ENCODE measurements around the gene WIPF1. TPM values are rescaled to one million over a fixed set of nuclear protein-coding genes. Genes with fewer than 3 reads are reported as not detected.

The WIPF1 gene
- total and polyA plus RNA-seq, 2 experiments from 2014 or later = 20.1 to 32.7 TPM

DNA sequence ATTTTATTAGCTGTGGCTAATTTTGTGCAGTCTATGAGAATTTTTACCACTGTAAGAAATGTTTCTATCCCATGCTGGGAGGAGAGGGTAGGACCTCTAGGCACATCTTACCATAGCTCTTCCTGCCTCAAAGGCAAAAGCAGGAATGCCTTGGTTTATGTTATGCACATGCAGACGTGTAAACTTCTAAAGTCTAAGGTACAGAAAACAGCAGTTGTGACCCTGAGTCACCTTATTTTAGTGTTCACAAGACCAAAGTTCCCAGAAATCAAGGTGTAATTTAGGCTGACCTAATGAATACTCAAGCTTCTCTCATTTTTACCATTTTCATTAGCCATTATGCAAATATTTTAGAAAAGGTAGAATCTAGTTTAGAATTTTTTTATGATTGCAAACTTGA, 15.4 kb upstream of the WIPF1 start:
- H3K27ac ChIP-seq = peak overlapping the region; percentile 50
- no peak overlapping the region for H3K4me3 ChIP-seq
- peak; percentile 56 for DNase-seq (ENCODE audit: low spot score)
- no peaks in the 10 kb centered on the region for H3K9me3 ChIP-seq (ENCODE audit: low read depth)
- H4K20me1 ChIP-seq (ENCODE audit: insufficient read depth, poor library complexity, severe bottlenecking) = no peaks in the 10 kb centered on the region
- H3K27me3 ChIP-seq = no peaks in the 10 kb centered on the region
- WGBS (ENCODE audit: low lambda C conversion rate, missing lambda C conversion rate) = 21% methylated on average over 1 of the region's 1 CpG
- peak overlapping the region; percentile 28 for H3K4me2 ChIP-seq
- peaks cover 23% of the 10 kb centered on the region for H3K4me1 ChIP-seq (ENCODE audit: insufficient read depth)
- TF ChIP-seq, protein P1, sequence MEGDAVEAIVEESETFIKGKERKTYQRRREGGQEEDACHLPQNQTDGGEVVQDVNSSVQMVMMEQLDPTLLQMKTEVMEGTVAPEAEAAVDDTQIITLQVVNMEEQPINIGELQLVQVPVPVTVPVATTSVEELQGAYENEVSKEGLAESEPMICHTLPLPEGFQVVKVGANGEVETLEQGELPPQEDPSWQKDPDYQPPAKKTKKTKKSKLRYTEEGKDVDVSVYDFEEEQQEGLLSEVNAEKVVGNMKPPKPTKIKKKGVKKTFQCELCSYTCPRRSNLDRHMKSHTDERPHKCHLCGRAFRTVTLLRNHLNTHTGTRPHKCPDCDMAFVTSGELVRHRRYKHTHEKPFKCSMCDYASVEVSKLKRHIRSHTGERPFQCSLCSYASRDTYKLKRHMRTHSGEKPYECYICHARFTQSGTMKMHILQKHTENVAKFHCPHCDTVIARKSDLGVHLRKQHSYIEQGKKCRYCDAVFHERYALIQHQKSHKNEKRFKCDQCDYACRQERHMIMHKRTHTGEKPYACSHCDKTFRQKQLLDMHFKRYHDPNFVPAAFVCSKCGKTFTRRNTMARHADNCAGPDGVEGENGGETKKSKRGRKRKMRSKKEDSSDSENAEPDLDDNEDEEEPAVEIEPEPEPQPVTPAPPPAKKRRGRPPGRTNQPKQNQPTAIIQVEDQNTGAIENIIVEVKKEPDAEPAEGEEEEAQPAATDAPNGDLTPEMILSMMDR (IDR thresholded peaks at IDR 0.05; ENCODE audit: poor library complexity) = no peak
- no peak for TF ChIP-seq EZH2phosphoT487 (IDR thresholded peaks at IDR 0.05; ENCODE audit: low read depth, severe bottlenecking, unreplicated experiment)
- TF ChIP-seq EZH2 (IDR thresholded peaks at IDR 0.05; ENCODE audit: borderline replicate concordance) = no peak
- H3K9me2 ChIP-seq (replicated peaks; ENCODE audit: insufficient read depth) = no peaks in the 10 kb centered on the region
- H3K79me2 ChIP-seq = peaks cover 6% of the 10 kb centered on the region
- H2AFZ ChIP-seq = no peak overlapping the region
- no peaks in the 10 kb centered on the region for H3K36me3 ChIP-seq (replicated peaks; ENCODE audit: insufficient read depth, low read depth)

DNA sequence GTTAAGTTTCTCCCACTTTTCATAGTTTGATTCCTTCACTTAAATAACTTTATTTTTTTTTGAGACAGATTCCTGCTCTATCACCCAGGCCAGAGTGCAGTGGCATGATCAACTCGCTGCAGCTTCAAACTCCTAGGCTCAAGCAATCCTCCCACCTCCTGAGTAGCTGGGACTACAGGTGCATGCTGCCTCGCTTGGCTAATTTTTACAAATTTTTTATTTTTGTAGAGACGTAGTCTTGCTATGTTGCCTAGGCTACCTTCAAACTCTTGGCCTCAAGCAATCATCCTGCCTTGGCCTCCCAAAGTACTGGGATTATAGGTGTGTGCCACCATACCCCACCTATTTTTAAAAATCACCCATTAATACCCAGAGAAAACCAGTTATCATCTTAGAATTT, 14.2 kb upstream of the WIPF1 start:
- Histone ChIP-seq H3K79me2 (peaks cover 6% of the 10 kb centered on the region), H3K4me2 (no peak overlapping the region), H3K4me3 (no peak overlapping the region), H4K20me1 (ENCODE audit: insufficient read depth, poor library complexity, severe bottlenecking) (no peaks in the 10 kb centered on the region), H3K27me3 (no peaks in the 10 kb centered on the region), H3K36me3 (replicated peaks; ENCODE audit: insufficient read depth, low read depth) (no peaks in the 10 kb centered on the region), H3K27ac (no peak overlapping the region), H2AFZ (no peak overlapping the region), H3K9me2 (replicated peaks; ENCODE audit: insufficient read depth) (no peaks in the 10 kb centered on the region), H3K9me3 (ENCODE audit: low read depth) (no peaks in the 10 kb centered on the region), H3K4me1 (ENCODE audit: insufficient read depth) (peaks cover 25% of the 10 kb centered on the region)
- no peak for DNase-seq (ENCODE audit: low spot score)
- TF ChIP-seq, protein P1 (IDR thresholded peaks at IDR 0.05; ENCODE audit: poor library complexity) = no peak
- TF ChIP-seq EZH2phosphoT487 (IDR thresholded peaks at IDR 0.05; ENCODE audit: low read depth, severe bottlenecking, unreplicated experiment) (no peak), EZH2 (IDR thresholded peaks at IDR 0.05; ENCODE audit: borderline replicate concordance) (no peak)
- WGBS (ENCODE audit: low lambda C conversion rate, missing lambda C conversion rate) = 96% methylated on average over 3 of the region's 3 CpGs

DNA sequence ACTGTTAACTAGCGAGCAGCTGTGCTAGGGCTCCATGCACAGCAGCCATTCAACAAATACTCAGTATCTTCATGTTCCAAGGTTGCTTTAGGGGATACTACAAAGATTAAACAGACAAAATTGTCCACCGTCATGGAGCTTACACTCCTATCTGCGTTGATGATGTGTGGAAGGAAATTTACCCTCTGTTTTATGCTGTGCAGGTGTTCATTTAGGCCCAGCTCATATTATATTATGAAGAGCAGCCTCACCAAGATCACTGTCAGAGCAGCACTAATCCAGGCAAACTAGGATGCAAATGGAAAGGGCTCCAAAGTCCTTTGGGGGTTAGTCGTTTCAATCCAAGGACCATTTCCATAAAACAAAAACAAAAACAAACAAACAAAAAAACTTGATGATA, 13.4 kb upstream of the WIPF1 start:
- H3K36me3 ChIP-seq (replicated peaks; ENCODE audit: insufficient read depth, low read depth) = no peaks in the 10 kb centered on the region
- peaks cover 6% of the 10 kb centered on the region for H3K79me2 ChIP-seq
- H3K4me3 ChIP-seq = no peak overlapping the region
- H3K9me2 ChIP-seq (replicated peaks; ENCODE audit: insufficient read depth) = no peaks in the 10 kb centered on the region
- peaks cover 28% of the 10 kb centered on the region for H3K4me1 ChIP-seq (ENCODE audit: insufficient read depth)
- DNase-seq (ENCODE audit: low spot score) = no peak
- H3K27me3 ChIP-seq = no peaks in the 10 kb centered on the region
- H3K4me2 ChIP-seq = no peak overlapping the region
- no peaks in the 10 kb centered on the region for H4K20me1 ChIP-seq (ENCODE audit: insufficient read depth, poor library complexity, severe bottlenecking)
- TF ChIP-seq, protein P1 (IDR thresholded peaks at IDR 0.05; ENCODE audit: poor library complexity) = no peak
- TF ChIP-seq EZH2 (IDR thresholded peaks at IDR 0.05; ENCODE audit: borderline replicate concordance) (no peak), EZH2phosphoT487 (IDR thresholded peaks at IDR 0.05; ENCODE audit: low read depth, severe bottlenecking, unreplicated experiment) (no peak)
- no peak overlapping the region for H2AFZ ChIP-seq
- H3K27ac ChIP-seq = no peak overlapping the region
- 87% methylated on average over 4 of the region's 4 CpGs for WGBS (ENCODE audit: low lambda C conversion rate, missing lambda C conversion rate)
- H3K9me3 ChIP-seq (ENCODE audit: low read depth) = no peaks in the 10 kb centered on the region

Data from hepatocyte (in vitro differentiated cells).